ENCODE measurements around the gene SIN3B. TPM values are rescaled to one million over a fixed set of nuclear protein-coding genes. Genes with fewer than 3 reads are reported as not detected.

SIN3B gene
- total RNA-seq, 4 donors from 2014 or later = 25.3 to 53.9 (median 36.1) TPM

DNA sequence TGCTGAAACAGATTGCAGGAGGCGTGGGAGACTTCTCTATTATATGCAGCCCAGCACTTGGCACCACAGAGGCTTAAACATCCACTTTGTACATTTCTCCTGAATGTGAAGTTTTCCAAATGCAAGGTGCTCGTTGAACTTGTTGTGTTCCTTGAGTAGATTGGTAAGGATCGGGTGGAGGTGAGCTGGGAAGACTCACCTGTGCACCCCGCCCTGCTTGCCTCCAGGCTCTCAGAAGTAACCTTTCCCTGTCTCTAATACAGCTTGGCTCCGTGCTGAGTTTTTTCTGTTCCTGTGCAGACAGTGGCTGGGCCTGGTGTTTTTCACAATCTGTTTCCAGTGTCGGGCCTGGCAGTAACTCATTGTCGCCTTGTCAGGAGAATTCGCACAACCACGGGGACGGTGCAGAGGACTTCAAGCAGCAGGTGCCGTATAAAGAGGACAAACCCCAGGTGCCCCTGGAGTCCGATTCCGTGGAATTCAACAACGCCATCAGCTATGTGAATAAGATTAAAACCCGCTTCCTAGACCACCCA lies 12.3 kb downstream of the SIN3B start:
- TF ChIP-seq POLR2AphosphoS5 (IDR thresholded peaks at IDR 0.05) (no peak), EP300 (IDR thresholded peaks at IDR 0.05) (no peak)
- no peak overlapping the region for H3K4me3 ChIP-seq
- no peaks in the 10 kb centered on the region for H3K9me3 ChIP-seq
- DNase-seq (ENCODE audit: extremely low spot score) = no peak
- H3K36me3 ChIP-seq = peaks cover 57 to 99% (median 95%) of the 10 kb centered on the region in 4 donors
- 91% methylated on average over 10 of the region's 15 CpGs for WGBS
- H3K27me3 ChIP-seq = no peaks in the 10 kb centered on the region
- H3K27ac ChIP-seq (replicated peaks in 1 of 4) = no peak overlapping the region
- peaks cover 0 to 11% (median 3%) of the 10 kb centered on the region in 4 donors for H3K4me1 ChIP-seq
- intact Hi-C loops (cut with DNase I) = no loop called here

DNA sequence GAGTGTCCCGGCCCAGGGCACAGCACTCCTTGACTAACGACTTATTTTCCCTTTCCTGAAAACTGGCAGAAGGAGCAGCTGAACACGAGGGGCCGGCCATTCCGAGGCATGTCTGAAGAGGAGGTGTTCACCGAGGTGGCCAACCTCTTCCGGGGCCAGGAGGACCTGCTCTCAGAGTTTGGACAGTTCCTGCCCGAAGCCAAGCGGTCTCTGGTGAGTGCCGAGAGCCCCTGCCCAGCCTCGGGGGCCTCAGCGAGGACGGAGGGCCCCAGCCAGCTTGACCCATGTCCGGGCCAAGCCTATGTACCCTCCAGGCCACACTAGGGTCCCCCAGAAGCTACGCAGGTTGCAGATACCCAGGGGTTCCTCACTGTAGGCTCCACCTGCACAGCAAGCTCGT lies 17.7 kb downstream of the SIN3B start:
- TF ChIP-seq POLR2AphosphoS5 (IDR thresholded peaks at IDR 0.05) (no peak), POLR2A (IDR thresholded peaks at IDR 0.05; ENCODE audit: low read depth) (no peak), EP300 (IDR thresholded peaks at IDR 0.05) (no peak)
- TF ChIP-seq, protein P1, sequence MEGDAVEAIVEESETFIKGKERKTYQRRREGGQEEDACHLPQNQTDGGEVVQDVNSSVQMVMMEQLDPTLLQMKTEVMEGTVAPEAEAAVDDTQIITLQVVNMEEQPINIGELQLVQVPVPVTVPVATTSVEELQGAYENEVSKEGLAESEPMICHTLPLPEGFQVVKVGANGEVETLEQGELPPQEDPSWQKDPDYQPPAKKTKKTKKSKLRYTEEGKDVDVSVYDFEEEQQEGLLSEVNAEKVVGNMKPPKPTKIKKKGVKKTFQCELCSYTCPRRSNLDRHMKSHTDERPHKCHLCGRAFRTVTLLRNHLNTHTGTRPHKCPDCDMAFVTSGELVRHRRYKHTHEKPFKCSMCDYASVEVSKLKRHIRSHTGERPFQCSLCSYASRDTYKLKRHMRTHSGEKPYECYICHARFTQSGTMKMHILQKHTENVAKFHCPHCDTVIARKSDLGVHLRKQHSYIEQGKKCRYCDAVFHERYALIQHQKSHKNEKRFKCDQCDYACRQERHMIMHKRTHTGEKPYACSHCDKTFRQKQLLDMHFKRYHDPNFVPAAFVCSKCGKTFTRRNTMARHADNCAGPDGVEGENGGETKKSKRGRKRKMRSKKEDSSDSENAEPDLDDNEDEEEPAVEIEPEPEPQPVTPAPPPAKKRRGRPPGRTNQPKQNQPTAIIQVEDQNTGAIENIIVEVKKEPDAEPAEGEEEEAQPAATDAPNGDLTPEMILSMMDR (IDR thresholded peaks at IDR 0.05) = no peak
- Histone ChIP-seq H3K36me3 (peaks cover 71 to 100% (median 97%) of the 10 kb centered on the region in 4 donors), H3K27me3 (no peaks in the 10 kb centered on the region), H3K4me1 (no peaks in the 10 kb centered on the region), H3K4me3 (no peak overlapping the region), H3K27ac (replicated peaks in 1 of 4) (no peak overlapping the region), H3K9me3 (no peaks in the 10 kb centered on the region)
- intact Hi-C loops (cut with DNase I) = no loop called here
- WGBS = 96% methylated on average over 5 of the region's 16 CpGs
- DNase-seq (ENCODE audit: extremely low spot score) = no peak

- Histone ChIP-seq H3K4me3 (no peak overlapping the region), H3K9me3 (no peaks in the 10 kb centered on the region), H3K27me3 (no peaks in the 10 kb centered on the region), H3K27ac (replicated peaks in 1 of 4) (no peak overlapping the region), H3K4me1 (no peaks in the 10 kb centered on the region), H3K36me3 (peaks cover 71 to 100% (median 97%) of the 10 kb centered on the region in 4 donors)
- 89% methylated on average over 6 of the region's 6 CpGs for WGBS
- intact Hi-C loops (cut with DNase I) = no loop called here
- DNase-seq (ENCODE audit: extremely low spot score) = no peak
- TF ChIP-seq, protein P1 (IDR thresholded peaks at IDR 0.05) = no peak
- no peak for TF ChIP-seq POLR2AphosphoS5 (IDR thresholded peaks at IDR 0.05)
- no peak for TF ChIP-seq EP300 (IDR thresholded peaks at IDR 0.05)
- no peak for TF ChIP-seq POLR2A (IDR thresholded peaks at IDR 0.05; ENCODE audit: low read depth)
Measured at GRCh38 chr19:16847430-16847829, 18.2 kb downstream of the SIN3B start.

GRCh38 chr19:16849168-16849567 lies 20.0 kb downstream of the SIN3B start:
- WGBS = 100% methylated on average over 1 of the region's 1 CpG
- Histone ChIP-seq H3K27ac (replicated peaks in 1 of 4) (no peak overlapping the region), H3K4me3 (no peak overlapping the region), H3K4me1 (no peaks in the 10 kb centered on the region), H3K36me3 (peaks cover 73 to 100% (median 97%) of the 10 kb centered on the region in 4 donors), H3K27me3 (no peaks in the 10 kb centered on the region), H3K9me3 (no peaks in the 10 kb centered on the region)
- TF ChIP-seq POLR2AphosphoS5 (IDR thresholded peaks at IDR 0.05) = no peak
- no peak for DNase-seq (ENCODE audit: extremely low spot score)
- intact Hi-C loops (cut with DNase I) = no loop called here

DNA sequence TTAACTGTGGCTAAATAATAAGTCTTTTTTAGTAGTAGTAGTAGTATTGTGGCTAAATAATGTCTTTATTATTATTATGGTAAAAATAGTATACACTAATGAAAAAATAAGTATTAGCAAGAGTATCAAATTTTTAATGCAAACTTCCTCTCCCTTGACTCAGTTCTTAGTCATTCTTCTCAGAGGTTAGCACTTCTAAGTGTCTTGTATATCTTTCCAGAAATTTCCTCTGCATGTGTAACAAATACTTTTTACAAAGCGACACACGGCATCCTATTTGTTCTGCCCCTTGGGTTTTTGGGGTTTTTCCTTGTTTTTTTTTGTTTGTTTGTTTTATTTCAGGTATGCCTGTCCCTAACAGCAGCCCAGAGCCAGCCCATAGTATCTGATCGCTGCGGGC lies 20.9 kb downstream of the SIN3B start:
- no peaks in the 10 kb centered on the region for H3K9me3 ChIP-seq
- WGBS = 95% methylated on average over 4 of the region's 4 CpGs
- H3K36me3 ChIP-seq = peaks cover 78 to 100% (median 97%) of the 10 kb centered on the region in 4 donors
- no peak overlapping the region for H3K27ac ChIP-seq (replicated peaks in 1 of 4)
- no peak for TF ChIP-seq POLR2A (IDR thresholded peaks at IDR 0.05; ENCODE audit: low read depth)
- TF ChIP-seq, protein P1 (IDR thresholded peaks at IDR 0.05) = no peak
- TF ChIP-seq EP300 (IDR thresholded peaks at IDR 0.05) = no peak
- TF ChIP-seq POLR2AphosphoS5 (IDR thresholded peaks at IDR 0.05) = no peak
- no peak overlapping the region for H3K4me3 ChIP-seq
- DNase-seq (ENCODE audit: extremely low spot score) = no peak
- intact Hi-C loops (cut with DNase I) = no loop called here
- H3K4me1 ChIP-seq = no peaks in the 10 kb centered on the region
- H3K27me3 ChIP-seq = no peaks in the 10 kb centered on the region

Measured in esophagus muscularis mucosa (tissue), 4 donors.